ENCODE data around the gene GRIK4. TPM values are rescaled to one million over a fixed set of nuclear protein-coding genes. Genes with fewer than 3 reads are reported as not detected.

Gene GRIK4
- total and polyA plus RNA-seq, 2 of the 4 experiments (the other 2 are of a cell fraction): 0.18 to 0.38 TPM

- Histone ChIP-seq H2BK120ac (ENCODE audit: low read depth, low read length) (no peak overlapping the region), H3K14ac (replicated peaks; ENCODE audit: low read depth, low read length) (no peak overlapping the region), H2AK9ac (replicated peaks; ENCODE audit: low read depth, low read length, poor library complexity) (peak overlapping the region; percentile 33), H3K27me3 (ENCODE audit: control insufficient read depth, insufficient read depth, low read length) (peaks cover 2% of the 10 kb centered on the region; the same call in 1 of the 2 replicates), H4K20me1 (ENCODE audit: insufficient read depth, low read length) (no peaks in the 10 kb centered on the region), H2BK20ac (ENCODE audit: low read depth, low read length) (peak overlapping the region; percentile 61; the same call in 1 of the 2 replicates), H3K79me1 (ENCODE audit: low read depth in 1 of 2, low read length in 2 of 2) (no peaks in the 10 kb centered on the region), H3K4ac (ENCODE audit: low read depth, low read length) (no peak overlapping the region), H2AFZ (replicated peaks; ENCODE audit: low read length, poor library complexity) (peak overlapping the region; percentile 87), H3K9me1 (ENCODE audit: insufficient read depth, low read length) (peaks cover 2% of the 10 kb centered on the region; the same call in 1 of the 2 replicates), H2BK5ac (ENCODE audit: low read depth, low read length, poor library complexity, severe bottlenecking) (no peak overlapping the region), H2AK5ac (ENCODE audit: low read depth, low read length) (no peak overlapping the region), H2BK15ac (ENCODE audit: low read depth, low read length) (no peak overlapping the region), H3K56ac (ENCODE audit: extremely low read depth, insufficient read depth, low read length) (no peak overlapping the region), H3K4me2 (ENCODE audit: low read depth, low read length) (peak overlapping the region; percentile 33; the same call in 1 of the 2 replicates), H4K8ac (ENCODE audit: low read depth in 2 of 2, low read length in 2 of 2) (no peak overlapping the region), H4K5ac (ENCODE audit: low read depth, low read length) (no peak overlapping the region; the same call in 1 of the 2 replicates), H3K36me3 (ENCODE audit: control insufficient read depth, insufficient read depth, low read length) (no peaks in the 10 kb centered on the region), H3K9ac (ENCODE audit: low read depth, low read length) (no peak overlapping the region), H3K9me3 (ENCODE audit: control insufficient read depth, insufficient read depth, low read length) (no peaks in the 10 kb centered on the region), H3K18ac (ENCODE audit: low read depth, low read length) (no peak overlapping the region), H3K4me3 (ENCODE audit: insufficient read depth, low read depth, low read length) (no peak overlapping the region), H4K91ac (ENCODE audit: insufficient read depth, low read depth, low read length) (no peak overlapping the region), H3K27ac (ENCODE audit: insufficient read depth, low read length) (no peak overlapping the region), H3K23ac (ENCODE audit: low read depth, low read length) (no peak overlapping the region), H3K4me1 (ENCODE audit: control insufficient read depth, insufficient read depth, low read length) (peaks cover 8% of the 10 kb centered on the region; the same call in 1 of the 2 replicates)
- intact Hi-C loops (cut with micrococcal nuclease): no loop called here
- no TSS peak for BruUV-seq (replicated peaks)
- CTCF ChIA-PET: interaction anchor here (1.4 kb wide), 1 partner anchor 9 kb away, joined by 5 read pairs; no protein-coding TSS in a partner anchor
- in situ Hi-C loops (cut with MboI; ENCODE audit: low sequenced_read_pairs): no loop called here
- ATAC-seq (ENCODE audit: low read depth) (peak; percentile 97), DNase-seq (peak; percentile 57)
- dilution Hi-C loops (cut with HindIII; ENCODE audit: low sequenced_read_pairs, unreplicated experiment): no loop called here
- WGBS, 2 experiments (ENCODE audit: extremely low coverage in 2 of 2, insufficient read length in 1 of 2): 100% methylated on average over 1 of the region's 16 CpGs; no CpG with 5 or more reads in 1 of the 2 experiments
- POLR2A ChIA-PET (ENCODE audit: unreplicated experiment): no interaction called here
- TF ChIP-seq FOS (IDR thresholded peaks at IDR 0.05; ENCODE audit: low read depth, low read length) (no peak), RAD21 (IDR thresholded peaks at IDR 0.05; ENCODE audit: low read length) (no peak), BHLHE40 (IDR thresholded peaks at IDR 0.05; ENCODE audit: low read depth, low read length) (no peak), MXI1 (IDR thresholded peaks at IDR 0.05; ENCODE audit: borderline replicate concordance, low read depth, low read length) (no peak), USF2 (IDR thresholded peaks at IDR 0.05; ENCODE audit: low read depth, low read length) (no peak), RFX5 (IDR thresholded peaks at IDR 0.05; ENCODE audit: low read depth, low read length) (no peak), CHD1 (IDR thresholded peaks at IDR 0.05; ENCODE audit: low read depth, low read length) (no peak), POLR2A (IDR thresholded peaks at IDR 0.05; ENCODE audit: low read depth, low read length) (no peak), NFE2L2 (IDR thresholded peaks at IDR 0.05; ENCODE audit: low read depth, low read length) (no peak), MAZ (IDR thresholded peaks at IDR 0.05; ENCODE audit: borderline replicate concordance, low read depth, low read length) (no peak), MAFK (IDR thresholded peaks at IDR 0.05; ENCODE audit: low read depth, low read length) (no peak), RCOR1 (IDR thresholded peaks at IDR 0.05; ENCODE audit: insufficient replicate concordance, low read length) (no peak), CTCF (conservative IDR thresholded peaks at IDR 0.05; ENCODE audit: low read depth, low read length) (no peak), CEBPB (IDR thresholded peaks at IDR 0.05; ENCODE audit: low read depth, low read length) (no peak), SMC3 (IDR thresholded peaks at IDR 0.05; ENCODE audit: low read depth, low read length) (no peak)
These were observed 15.7 kb downstream of the GRIK4 start for GRCh38 chr11:120527111-120527761.
